GM12875 (cell line): Measurements from ENCODE around the gene MEX3A.
"Not testable (repeated sequence)": the region's sequence is repeated elsewhere in the genome, so short reads cannot be mapped to it uniquely, and the experiment has no call there.

Source experiments
- H3K4me3 ChIP-seq: one replicate; pipeline ENCODE4 v1.5.1; 2011; ENCODE audit warnings: low read depth, low read length, control low read depth
- CTCF ChIP-seq: IDR thresholded peaks from 2 replicates; pipeline ENCODE4 v1.5.1; 2011; ENCODE audit warnings: low read depth, mild to moderate bottlenecking, control low read depth, inconsistent platforms, low read length, moderate library complexity, borderline replicate concordance; ENCODE audit not compliant: insufficient read depth

MEX3A gene

DNA sequence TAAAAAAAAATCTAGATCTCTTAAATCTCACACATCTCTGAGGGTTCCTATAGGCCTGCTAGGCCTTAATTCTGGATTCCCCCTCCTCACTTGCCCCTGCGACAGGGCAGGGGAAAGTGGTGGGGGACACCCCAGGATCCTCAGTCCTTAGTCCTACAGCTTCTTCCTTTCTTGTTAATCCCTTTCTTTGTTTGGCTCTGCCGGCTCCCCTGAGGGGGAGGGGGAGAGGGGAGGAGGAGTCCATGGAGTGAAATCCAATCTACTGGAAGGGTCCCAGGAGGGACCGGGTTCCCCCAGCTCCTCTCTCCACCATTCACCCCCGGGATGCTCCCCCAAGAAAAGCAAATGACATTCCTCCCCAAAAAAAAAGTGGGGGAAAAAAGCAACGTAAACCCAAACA is 8.5 kb downstream of the MEX3A start:
- no peak overlapping the region for H3K4me3 ChIP-seq
- TF ChIP-seq CTCF, result no peak

DNA sequence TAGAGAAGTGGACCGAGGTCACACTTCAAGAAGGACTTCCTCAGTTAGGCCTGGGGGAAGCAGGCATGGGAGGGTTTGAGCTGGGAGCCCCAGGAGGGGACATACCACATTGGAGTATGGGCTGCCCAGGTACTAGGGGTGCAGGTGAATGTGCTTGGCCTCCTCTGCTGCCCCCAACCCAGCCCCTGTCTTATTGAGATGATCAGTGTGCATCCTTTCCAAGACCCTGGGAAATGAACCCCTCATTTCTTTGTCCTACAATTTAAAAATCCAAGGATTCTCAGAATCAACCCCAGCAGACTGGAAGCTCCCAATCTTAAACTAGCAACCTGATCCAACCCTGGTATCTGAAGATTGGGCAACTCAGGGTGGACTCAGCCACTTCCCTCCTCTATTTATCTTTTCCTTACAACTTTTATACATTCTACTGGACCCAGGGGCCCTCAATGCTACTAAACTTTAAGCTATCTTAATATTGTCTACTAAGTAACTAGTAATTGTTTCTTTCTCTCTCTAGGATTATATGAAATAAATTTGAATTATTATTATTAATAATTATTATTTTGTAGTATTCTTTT is 9.1 kb downstream of the MEX3A start:
- no peak for TF ChIP-seq CTCF
- no peak overlapping the region for H3K4me3 ChIP-seq

GRCh38 chr1:156072251-156072650 is 10.0 kb downstream of the MEX3A start:
- H3K4me3 ChIP-seq, result no peak overlapping the region
- no peak for TF ChIP-seq CTCF

GRCh38 chr1:156071332-156071816 is 10.9 kb downstream of the MEX3A start:
- H3K4me3 ChIP-seq, result not testable (repeated sequence)

GRCh38 chr1:156070548-156070947 is 11.7 kb downstream of the MEX3A start:
- no peak overlapping the region for H3K4me3 ChIP-seq
- no peak for TF ChIP-seq CTCF

DNA sequence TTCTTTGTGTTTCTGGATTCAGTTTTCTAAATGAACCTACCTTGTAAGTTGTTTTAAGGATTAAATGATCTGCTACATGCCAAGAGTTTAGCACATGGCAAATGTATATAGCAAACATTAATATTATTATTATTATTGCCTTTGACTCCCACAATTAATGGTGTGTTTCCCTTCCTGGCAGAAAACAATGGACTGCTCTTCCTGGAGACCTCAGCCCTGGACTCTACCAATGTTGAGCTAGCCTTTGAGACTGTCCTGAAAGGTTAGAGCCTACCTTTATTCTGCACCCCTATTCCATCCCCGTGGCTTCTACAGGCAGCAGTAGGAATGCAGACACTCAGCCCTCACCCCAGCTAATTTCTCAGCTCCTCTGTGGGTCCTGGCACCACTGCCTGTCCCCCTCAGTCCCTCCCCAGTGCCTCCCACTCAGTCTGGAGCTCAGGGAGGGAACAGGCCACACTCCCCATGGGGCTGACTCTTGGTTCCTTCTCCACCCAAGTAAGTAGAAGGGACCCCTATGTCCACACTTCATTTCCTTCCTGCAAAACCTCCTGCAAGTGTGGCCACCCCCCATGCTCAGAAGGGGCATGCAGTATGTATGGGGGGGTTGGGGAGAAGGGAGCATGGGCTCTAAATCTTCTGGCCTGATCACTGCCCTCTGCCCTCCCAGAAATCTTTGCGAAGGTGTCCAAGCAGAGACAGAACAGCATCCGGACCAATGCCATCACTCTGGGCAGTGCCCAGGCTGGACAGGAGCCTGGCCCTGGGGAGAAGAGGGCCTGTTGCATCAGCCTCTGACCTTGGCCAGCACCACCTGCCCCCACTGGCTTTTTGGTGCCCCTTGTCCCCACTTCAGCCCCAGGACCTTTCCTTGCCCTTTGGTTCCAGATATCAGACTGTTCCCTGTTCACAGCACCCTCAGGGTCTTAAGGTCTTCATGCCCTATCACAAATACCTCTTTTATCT is 12.5 kb downstream of the MEX3A start:
- no peak for TF ChIP-seq CTCF
- no peak overlapping the region for H3K4me3 ChIP-seq

DNA sequence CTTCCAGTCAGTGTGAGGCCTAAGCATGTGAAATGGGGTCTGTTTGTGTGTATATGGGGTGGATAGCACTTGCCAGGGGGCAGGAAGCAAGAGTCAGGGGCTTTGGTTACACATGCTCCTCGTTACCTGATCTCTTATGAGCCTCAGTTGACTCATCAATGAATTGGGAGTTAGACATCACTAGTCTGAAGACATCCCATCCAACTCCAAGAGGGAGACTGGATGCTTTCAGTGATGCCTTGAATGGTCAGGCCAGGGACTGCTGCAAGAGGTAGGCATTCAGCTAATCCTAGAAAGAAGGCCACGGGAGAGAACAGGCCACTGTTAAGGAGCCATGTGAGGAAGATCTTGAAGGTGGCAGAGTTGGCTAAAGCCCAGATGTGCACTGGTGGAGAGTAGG is 15.0 kb downstream of the MEX3A start:
- no peak overlapping the region for H3K4me3 ChIP-seq
- no peak for TF ChIP-seq CTCF
